ENCODE data around the gene WDR45B. TPM values are rescaled to one million over a fixed set of nuclear protein-coding genes. Genes with fewer than 3 reads are reported as not detected.
A peak's percentile ranks its signal among the peaks of the same experiment; 100 is the strongest.
"Not testable (repeated sequence)": the region's sequence is repeated elsewhere in the genome, so short reads cannot be mapped to it uniquely, and the experiment has no call there.

WDR45B gene
- total RNA-seq, 1 experiment from 2014 or later = 167 TPM

DNA sequence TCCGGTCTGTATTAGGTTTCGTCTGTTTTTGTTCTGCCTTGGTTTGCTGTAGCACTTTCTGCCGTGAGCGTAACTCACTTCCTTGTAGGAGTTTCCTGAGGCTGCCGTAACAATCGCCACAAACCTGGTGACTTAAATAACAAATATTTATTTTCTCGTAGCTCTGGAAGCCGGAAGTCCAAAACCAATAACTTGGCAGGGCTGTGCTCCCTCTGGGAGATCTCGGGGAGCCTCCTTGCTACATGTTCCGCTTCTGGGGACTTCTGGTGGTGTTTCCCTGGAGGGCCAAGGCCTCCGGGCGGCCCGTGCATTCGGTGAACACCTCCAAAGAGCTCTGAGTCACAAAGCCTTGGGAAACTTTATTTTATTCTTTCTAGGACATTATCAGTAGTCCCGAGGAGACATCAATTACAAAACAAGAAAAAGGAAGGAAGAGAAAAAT is 6.8 kb upstream of the WDR45B start:
- Histone ChIP-seq H3K4me1 (no peaks in the 10 kb centered on the region), H3K27me3 (no peaks in the 10 kb centered on the region), H3K27ac (no peak overlapping the region), H3K36me3 (no peaks in the 10 kb centered on the region), H3K9me3 (replicated peaks) (no peaks in the 10 kb centered on the region), H3K4me3 (no peak overlapping the region)
- DNase-seq = no peak

- H3K36me3 ChIP-seq; H3K4me3 ChIP-seq; H3K27ac ChIP-seq; H3K27me3 ChIP-seq; H3K4me1 ChIP-seq; DNase-seq; H3K9me3 ChIP-seq (replicated peaks): not testable (repeated sequence)
These were observed 6.4 kb upstream of the WDR45B start for GRCh38 chr17:82654611-82655010.

GRCh38 chr17:82653651-82654528 is 5.6 kb upstream of the WDR45B start:
- H3K27me3 ChIP-seq = no peaks in the 10 kb centered on the region
- H3K4me1 ChIP-seq = no peaks in the 10 kb centered on the region; the same call in 1 of the 2 replicates
- DNase-seq = no peak
- no peaks in the 10 kb centered on the region for H3K36me3 ChIP-seq
- no peak overlapping the region for H3K4me3 ChIP-seq
- H3K9me3 ChIP-seq (replicated peaks) = no peaks in the 10 kb centered on the region
- no peak overlapping the region for H3K27ac ChIP-seq

DNA sequence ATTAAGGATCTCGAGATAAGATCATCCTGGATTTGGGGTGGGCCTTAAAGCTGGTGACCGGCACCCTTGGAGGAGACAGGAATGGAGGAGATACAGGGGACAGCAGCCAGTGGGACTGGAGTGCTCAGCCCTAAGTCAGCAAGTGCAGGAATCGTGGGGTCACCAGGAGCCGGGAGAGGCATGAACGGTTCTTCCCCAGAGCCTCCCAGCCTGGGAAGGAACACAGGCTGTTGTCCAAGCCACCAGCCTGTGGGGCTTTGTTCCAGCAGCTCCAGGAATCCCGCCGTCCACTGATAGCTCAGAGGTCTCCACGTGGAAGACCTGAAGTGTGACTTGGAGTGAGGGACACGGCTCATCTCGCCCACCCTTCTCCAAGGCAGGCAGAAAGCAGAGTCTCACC is 2.5 kb upstream of the WDR45B start:
- H3K9me3 ChIP-seq (replicated peaks) = no peaks in the 10 kb centered on the region
- no peak for DNase-seq
- no peak overlapping the region for H3K4me3 ChIP-seq
- no peaks in the 10 kb centered on the region; the same call in 1 of the 2 replicates for H3K36me3 ChIP-seq
- no peak overlapping the region for H3K27ac ChIP-seq
- no peaks in the 10 kb centered on the region for H3K27me3 ChIP-seq
- peaks cover 3% of the 10 kb centered on the region; the same call in 1 of the 2 replicates for H3K4me1 ChIP-seq

- Histone ChIP-seq H3K4me3 (no peak overlapping the region), H3K36me3 (peaks cover 6% of the 10 kb centered on the region), H3K4me1 (peaks cover 3% of the 10 kb centered on the region; the same call in 1 of the 2 replicates), H3K27me3 (no peaks in the 10 kb centered on the region), H3K27ac (no peak overlapping the region), H3K9me3 (replicated peaks) (no peaks in the 10 kb centered on the region)
- DNase-seq = peak in 1 of 2 experiments; percentile 30
These were observed 1.4 kb upstream of the WDR45B start for GRCh38 chr17:82649501-82650261.

DNA sequence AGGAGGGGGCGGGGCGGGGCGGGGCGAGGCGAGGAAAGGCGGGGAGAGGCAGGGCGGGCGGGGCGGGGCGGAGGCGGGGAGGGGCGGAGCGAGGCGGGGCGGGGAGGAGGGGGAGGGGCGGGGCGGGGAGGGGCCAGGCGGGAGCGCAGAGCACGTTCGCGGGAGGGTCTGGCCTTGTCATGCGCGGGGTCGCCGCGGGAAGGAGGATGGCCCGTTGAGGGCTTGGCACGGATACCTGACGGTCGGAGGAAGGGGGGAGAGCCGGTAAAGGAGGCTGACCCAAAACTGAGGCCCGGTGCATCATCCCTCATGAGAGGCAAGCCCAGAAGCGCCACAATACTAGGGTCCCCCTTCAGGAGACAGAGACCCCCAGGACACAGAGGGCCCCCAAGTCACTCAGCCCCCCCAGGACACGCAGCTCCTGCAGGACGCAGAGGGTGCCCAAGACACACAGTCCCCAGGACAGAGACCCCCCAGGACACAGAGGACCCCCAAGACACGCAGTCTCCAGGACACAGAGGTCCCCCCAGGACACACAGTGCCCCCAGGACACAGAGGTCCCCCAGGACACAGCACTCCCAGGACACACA is 593 bp upstream of the WDR45B start:
- Histone ChIP-seq H3K9me3 (replicated peaks) (no peaks in the 10 kb centered on the region), H3K36me3 (peaks cover 14% of the 10 kb centered on the region), H3K27me3 (no peaks in the 10 kb centered on the region), H3K4me1 (peaks cover 3% of the 10 kb centered on the region; the same call in 1 of the 2 replicates), H3K27ac (peak overlapping the region; percentile 39; the same call in 1 of the 2 replicates), H3K4me3 (peak overlapping the region; percentile 58)
- peak; percentile 73 to 76 for DNase-seq

GRCh38 chr17:82647593-82648164 is 565 bp downstream of the WDR45B start:
- Histone ChIP-seq H3K27ac (peak overlapping the region; percentile 61), H3K4me3 (peak overlapping the region; percentile 93), H3K36me3 (peaks cover 26% of the 10 kb centered on the region), H3K27me3 (no peaks in the 10 kb centered on the region), H3K4me1 (peaks cover 3% of the 10 kb centered on the region; the same call in 1 of the 2 replicates), H3K9me3 (replicated peaks) (no peaks in the 10 kb centered on the region)
- DNase-seq = peak; percentile 55 to 65

- Histone ChIP-seq H3K36me3 (peaks cover 46% of the 10 kb centered on the region), H3K4me3 (no peak overlapping the region), H3K27me3 (no peaks in the 10 kb centered on the region), H3K27ac (no peak overlapping the region), H3K9me3 (replicated peaks) (no peaks in the 10 kb centered on the region), H3K4me1 (peaks cover 3% of the 10 kb centered on the region; the same call in 1 of the 2 replicates)
- DNase-seq = no peak
These were observed 2.7 kb downstream of the WDR45B start for GRCh38 chr17:82645516-82645915.

GRCh38 chr17:82644148-82644547 is 4.1 kb downstream of the WDR45B start:
- Histone ChIP-seq H3K27ac (no peak overlapping the region), H3K36me3 (peaks cover 56% of the 10 kb centered on the region), H3K9me3 (replicated peaks) (no peaks in the 10 kb centered on the region), H3K4me3 (no peak overlapping the region), H3K27me3 (no peaks in the 10 kb centered on the region), H3K4me1 (peaks cover 3% of the 10 kb centered on the region; the same call in 1 of the 2 replicates)
- DNase-seq = no peak

GRCh38 chr17:82642022-82642421 is 6.2 kb downstream of the WDR45B start:
- Histone ChIP-seq H3K36me3 (peaks cover 70% of the 10 kb centered on the region), H3K4me1 (peaks cover 3% of the 10 kb centered on the region; the same call in 1 of the 2 replicates), H3K9me3 (replicated peaks) (no peaks in the 10 kb centered on the region), H3K27me3 (no peaks in the 10 kb centered on the region), H3K27ac (no peak overlapping the region), H3K4me3 (no peak overlapping the region)
- no peak for DNase-seq

DNA sequence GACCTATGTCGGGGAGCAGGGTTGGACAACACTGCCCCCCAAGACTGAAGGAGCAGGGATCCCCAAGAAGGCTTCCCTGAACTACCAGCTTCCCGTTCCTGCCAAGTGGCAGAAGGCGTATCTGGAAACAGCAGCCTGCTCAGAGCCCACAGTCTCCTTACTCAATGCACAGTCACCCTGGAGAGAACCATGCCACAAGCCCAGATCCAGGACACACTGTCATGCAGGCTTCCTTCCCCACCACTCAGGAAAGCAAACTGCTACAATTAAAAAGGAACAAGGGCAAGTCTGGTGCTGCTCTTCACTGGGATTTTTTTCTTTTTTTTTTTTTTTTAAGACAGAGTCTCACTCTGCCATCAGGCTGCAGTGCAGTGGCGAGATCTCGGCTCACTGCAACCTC is 8.2 kb downstream of the WDR45B start:
- no peak for DNase-seq
- H3K36me3 ChIP-seq = peaks cover 79% of the 10 kb centered on the region

DNA sequence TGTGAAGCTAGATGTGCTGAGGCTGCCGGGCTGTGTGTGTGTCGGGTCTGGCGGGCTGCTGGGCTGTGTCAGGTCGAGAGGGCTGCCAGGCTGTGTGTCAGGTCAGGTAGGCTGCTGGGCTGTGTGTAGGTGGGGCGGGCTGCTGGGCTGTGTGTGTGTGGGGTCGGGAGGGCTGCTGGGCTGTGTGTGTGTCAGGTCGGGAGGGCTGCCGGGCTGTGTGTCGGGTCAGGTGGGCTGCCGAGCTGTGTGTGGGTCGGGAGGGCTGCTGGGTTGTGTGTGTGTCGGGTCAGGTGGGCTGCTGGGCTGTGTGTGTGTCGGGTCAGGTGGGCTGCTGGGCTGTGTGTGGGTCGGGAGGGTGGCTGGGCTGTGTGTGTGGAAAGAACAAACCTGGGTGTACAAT is 8.6 kb downstream of the WDR45B start:
- no peak overlapping the region for H3K4me3 ChIP-seq
- no peak overlapping the region for H3K27ac ChIP-seq
- H3K9me3 ChIP-seq (replicated peaks) = no peaks in the 10 kb centered on the region
- no peaks in the 10 kb centered on the region for H3K4me1 ChIP-seq
- H3K36me3 ChIP-seq = peaks cover 79% of the 10 kb centered on the region
- no peaks in the 10 kb centered on the region for H3K27me3 ChIP-seq
- DNase-seq = no peak

More for the DNA sequence above, 8.2 kb downstream of the WDR45B start:
- no peaks in the 10 kb centered on the region for H3K4me1 ChIP-seq
- no peaks in the 10 kb centered on the region for H3K27me3 ChIP-seq
- H3K4me3 ChIP-seq = no peak overlapping the region
- no peaks in the 10 kb centered on the region for H3K9me3 ChIP-seq (replicated peaks)
- H3K27ac ChIP-seq = no peak overlapping the region

- H3K36me3 ChIP-seq = peaks cover 73% of the 10 kb centered on the region
- no peak for DNase-seq
These were observed 10.0 kb downstream of the WDR45B start for GRCh38 chr17:82638183-82638773.

More at GRCh38 chr17:82638183-82638773, 10.0 kb downstream of the WDR45B start:
- no peak overlapping the region for H3K4me3 ChIP-seq
- no peaks in the 10 kb centered on the region for H3K27me3 ChIP-seq
- no peaks in the 10 kb centered on the region for H3K4me1 ChIP-seq
- H3K27ac ChIP-seq = no peak overlapping the region
- no peaks in the 10 kb centered on the region for H3K9me3 ChIP-seq (replicated peaks)

Data from SJCRH30 (cell line).